Dermis blood vessel endothelial cell (primary cell): ENCODE data around the gene MAPK11. TPM values are rescaled to one million over a fixed set of nuclear protein-coding genes. Genes with fewer than 3 reads are reported as not detected.

ENCODE experiments used
- DNase-seq: peaks from one replicate; pipeline ENCODE4 v3.0.0; 2010
- total RNA-seq: library from RNA; depleted of rRNA; stranded (reverse); fragments of >200 nt; gene quantifications from 2 replicates; pipeline ENCODE4 v1.2.3, GENCODE V29; 2014

MAPK11 gene
- 21.4 and 41.7 TPM in 2 replicates for total RNA-seq

DNA sequence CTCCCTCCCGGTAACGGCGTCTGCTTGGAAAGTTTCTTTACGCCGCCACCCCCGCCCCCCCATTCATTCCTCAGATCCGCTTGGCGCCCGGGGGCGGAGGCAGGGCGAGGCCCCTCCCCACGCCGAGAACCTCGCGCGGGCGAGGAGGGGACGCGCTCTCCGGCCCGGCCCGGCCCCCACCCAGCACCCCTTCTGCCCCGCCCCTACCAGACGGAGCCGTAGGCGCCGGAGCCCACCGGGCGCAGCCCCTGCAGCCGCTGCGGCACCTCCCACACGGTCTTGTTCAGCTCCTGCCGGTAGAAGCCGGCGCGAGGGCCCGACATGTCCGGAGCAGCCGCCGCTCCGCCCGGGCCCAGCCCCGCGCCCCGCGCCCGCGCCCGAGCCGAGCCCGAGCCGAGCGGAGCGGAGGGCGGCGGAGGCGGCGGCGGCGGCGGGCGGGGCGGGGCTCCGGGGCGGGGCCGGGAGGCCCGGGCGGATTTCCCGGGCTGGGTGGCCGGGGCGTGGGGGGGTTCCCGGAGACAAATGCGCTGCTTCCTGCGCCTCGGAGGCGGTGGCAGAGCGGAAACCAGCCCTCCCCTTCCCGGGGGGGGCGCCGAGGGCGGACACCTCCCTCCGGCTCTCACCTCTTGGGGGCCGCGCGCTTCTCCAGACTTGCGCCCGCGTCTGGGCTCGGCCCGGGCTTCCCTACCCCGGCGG, at the start of gene MAPK11:
Gene MAPK11 (minus strand): TSS at position 411 of the 696 bp plus-strand sequence. CDS start 88 bp downstream, at position 323.
- peak; percentile 73 for DNase-seq

DNA sequence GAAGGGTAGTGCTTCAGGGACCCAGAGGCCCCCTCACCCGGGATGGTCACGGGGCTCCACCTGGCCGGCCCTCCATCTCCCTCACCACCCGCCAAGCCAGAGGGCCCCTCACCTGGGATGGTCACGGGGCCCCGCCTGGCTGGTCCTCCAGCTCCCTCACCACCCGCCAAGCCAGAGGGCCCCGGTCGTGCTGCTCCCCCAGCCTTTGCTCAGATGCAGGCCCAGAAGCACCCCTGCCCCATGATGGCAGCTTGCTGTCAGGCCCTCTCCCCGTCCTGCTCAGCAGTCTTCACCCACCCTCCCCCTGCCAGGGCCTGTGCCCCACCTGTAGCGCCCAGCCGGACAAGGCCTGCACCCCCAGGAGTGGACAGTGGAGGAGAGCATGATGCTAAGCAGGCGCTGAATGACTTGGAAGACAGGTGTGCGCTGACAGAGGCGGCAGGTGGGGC, 49.3 kb upstream of the MAPK11 start:
- DNase-seq = no peak

DNA sequence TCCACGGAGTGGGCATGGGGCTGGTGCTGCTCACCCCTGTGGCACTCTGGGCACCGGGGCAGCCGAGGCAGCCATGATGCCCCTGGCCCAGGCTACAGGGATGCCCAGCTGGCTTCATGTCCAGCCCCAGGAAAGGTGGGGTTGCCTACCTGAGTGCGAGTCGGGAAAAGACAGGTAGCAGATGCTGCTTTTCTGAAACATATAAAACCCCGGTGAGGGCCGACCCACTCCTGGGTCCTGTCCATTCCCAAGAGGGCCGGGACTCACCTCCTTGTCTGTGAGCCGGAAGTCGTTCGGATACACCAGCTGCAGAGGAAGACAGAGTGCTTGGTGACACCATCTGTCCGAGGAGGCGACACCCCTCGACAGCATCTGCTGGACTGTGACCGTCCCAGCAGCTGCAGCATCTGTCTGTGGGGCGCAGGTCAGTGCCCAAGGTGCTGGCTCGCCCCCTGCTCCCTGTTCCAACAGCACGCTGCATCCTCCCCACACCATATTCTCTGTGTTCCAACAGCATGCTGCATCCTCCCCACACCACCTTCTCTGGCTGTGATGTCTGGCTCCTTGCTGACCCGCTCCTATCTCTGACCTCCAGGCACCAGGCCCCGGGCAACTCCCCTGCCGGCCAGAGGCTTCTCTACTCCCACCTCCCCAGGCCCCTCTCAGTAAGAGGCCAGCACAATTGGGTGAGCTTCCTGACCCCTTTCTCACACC, 48.7 kb upstream of the MAPK11 start:
- no peak for DNase-seq

DNA sequence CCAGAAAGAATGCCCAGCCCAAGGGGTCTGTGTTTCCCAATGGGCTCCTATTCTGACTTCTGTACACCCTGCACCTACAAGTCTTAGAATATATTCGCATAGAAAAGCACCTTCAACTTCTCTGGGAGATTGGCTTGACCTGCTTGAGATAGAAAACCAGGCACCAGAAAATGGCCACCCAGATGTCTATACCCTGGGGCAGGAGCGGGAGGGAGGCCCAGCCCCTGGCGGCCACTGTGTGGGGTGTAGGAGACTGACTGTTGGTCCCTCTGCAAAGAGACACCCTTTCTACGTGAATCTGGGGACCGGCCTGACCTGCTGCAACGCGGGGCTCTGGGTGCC, 48.1 kb upstream of the MAPK11 start:
- DNase-seq = no peak

DNA sequence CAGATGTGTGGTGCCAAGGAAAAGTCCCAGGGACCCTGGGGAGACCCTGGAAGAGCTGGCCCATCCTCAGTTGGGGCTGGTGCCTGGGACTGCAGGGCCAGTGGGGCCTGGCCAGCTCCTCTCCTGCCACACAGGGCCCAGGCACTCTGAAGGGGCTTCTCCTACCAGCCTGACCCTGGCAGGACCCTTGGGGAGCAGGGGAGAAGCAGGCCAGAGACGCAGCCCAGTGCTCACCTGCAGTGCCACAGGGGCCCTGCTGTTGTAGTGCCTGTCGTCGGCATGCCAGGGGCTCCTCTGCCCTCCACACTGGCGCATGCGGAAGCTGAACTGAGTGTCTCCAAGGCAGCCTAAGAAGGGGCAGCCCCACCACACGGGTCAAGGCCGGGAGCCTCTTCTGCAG, 47.5 kb upstream of the MAPK11 start:
- DNase-seq = no peak

DNA sequence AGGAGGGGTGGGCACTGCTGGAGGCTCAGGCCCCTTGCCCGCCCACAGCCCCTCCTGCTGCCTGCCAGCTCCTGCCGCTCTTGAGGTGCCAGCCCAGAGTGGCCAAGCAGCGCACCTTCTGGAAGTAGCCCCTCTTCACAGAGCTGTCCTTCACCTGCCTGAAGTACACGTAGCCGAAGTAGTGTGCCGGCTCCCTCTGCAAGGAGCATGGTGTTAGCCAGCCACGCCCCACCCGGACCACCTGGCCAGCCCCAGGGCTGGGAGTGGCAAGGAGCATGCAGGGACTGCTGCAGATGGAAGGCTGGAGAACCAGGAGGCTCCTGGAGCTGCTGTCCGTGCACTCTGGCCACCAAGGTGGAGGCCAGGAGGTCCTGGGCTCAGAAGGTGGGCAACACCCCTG, 47.0 kb upstream of the MAPK11 start:
- no peak for DNase-seq

DNA sequence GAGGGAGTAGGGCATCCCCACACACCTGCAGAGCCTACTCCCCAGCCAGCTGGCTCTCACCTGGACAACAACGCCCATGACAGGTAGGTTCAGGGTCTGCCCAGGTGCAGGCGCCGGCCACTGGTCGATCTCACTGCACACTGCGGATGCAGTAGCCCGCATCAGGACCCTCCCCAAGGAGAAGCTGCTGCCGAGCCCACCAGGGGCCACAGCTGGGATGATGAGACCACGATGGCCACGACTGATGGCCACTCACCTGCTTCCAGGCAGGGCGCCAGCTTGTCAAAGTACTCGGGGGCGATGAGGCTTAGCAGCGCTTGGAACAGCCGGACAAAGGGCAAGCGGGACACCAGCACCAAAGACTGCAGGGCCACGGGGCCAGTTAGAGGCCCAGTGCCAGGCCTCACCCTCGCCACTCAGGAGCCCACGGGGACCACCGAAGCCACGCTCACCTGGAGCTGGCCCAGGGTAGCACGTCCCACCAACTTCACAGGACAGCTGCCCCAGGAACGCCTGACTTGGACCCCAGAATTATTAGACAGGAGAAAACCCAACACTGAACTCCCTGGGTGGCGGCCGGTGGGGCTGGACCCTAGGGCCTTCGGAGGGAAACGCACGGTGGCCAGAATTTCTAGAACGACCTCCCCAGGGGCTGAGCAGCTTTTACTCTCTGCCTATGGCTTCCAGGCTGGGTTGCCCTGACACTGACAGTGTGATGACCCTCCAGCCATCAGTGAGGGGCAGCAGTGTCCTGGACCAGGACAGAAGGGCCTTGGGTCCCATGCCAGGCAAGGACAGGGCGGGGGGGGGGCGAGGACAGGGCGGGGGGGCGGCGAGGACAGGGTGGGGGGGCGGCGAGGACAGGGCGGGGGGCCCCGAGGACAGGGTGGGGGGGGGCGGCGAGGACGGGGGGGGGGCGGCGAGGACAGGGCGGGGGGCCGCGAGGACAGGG, 46.2 kb upstream of the MAPK11 start:
- DNase-seq = no peak

DNA sequence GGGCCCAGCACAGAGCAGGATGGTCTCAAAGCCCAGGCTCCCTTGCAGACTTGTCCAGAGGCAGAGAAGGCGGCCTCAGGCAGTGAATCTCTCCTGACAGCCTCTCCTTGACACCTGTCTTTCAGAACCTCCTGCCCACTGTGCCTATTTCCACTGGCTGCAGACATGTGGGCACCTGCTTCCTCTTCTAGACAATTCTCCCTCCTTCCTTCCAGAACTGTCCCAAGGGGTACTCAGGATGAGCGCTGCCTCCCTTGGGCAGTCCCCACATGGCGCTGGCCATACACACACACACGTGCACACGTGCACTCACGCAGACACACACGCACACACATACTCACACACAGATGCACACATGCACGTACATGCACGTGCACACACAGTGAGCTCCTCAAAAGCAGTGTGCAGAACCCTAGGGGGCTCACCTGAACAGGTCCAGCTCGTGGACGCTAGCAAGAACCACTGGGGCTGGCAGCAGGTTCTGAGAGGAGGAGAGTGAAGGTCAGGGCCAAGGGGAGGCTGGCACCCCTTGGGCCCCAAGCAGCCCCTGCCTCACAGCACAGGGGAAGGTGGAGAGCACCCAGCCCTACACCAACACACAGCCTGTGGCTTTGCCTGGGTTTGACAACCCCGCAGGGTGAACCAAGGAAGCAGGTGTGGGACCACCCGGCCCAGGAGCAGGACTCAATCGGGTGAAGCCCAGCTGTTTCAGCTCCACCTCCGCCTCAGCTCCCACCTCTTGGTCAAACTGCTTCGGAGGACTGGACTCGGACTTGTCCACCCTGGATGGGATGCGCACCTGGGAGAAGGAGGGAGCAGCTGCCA, 45.3 kb upstream of the MAPK11 start:
- DNase-seq = no peak

DNA sequence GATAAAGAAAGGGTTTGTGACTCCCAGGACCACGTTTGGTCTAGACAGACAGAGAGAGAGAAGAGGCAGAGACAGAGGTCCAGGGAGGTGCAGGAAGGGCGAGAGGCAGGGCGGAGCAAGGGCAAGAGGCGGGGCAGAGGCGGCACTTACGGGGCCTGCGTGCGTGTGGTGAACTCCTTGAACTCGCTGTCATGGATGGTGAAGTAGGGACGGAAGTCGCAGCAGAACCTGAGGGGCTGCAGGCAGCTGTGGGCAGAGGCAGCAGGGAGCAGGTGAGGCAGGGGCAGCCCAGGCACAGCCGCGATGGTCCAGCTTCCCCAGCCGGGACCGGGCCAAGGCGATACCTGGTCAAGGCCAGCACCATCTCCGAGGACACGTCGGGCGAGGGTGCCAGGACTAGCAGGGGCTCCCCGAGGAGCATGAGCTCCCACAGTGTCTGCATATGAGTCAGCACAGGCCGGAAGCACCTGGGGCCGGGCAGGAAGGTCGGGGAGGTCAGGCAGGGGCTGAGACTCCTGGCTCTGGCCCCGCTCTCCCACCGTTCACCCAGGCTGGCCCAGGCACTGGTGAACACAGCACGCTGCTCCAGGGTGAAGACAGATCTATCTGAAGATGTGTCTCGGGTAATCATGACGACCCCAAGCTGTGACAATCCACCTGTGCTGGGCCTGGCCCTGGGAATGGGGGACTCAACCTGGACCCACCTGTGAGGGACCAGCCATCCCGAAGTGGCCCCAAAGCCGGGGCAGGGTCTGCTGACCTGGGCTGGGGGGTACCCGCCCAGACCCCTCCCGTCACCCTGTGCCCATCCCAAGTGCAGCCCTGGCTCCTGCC, 44.5 kb upstream of the MAPK11 start:
- peak; percentile 70 for DNase-seq

DNA sequence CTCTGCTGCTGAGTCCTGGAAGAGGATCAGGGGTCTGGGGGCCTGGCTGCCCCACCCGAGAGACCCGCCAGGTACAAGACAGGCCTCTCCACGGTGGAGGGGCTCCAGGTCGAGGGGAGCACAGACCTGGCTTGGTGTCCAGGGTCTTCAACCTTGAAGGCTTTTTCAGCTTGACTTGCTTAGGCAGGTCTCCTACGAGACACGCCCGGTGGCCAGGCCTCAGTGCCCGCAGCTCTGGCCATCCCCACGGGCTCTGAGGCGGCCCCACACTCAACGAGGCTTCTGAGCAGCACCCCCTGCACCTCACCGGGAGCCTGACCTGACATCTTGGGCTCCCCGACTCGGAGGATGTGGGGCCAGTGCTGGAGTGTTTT, 43.9 kb upstream of the MAPK11 start:
- DNase-seq = no peak

DNA sequence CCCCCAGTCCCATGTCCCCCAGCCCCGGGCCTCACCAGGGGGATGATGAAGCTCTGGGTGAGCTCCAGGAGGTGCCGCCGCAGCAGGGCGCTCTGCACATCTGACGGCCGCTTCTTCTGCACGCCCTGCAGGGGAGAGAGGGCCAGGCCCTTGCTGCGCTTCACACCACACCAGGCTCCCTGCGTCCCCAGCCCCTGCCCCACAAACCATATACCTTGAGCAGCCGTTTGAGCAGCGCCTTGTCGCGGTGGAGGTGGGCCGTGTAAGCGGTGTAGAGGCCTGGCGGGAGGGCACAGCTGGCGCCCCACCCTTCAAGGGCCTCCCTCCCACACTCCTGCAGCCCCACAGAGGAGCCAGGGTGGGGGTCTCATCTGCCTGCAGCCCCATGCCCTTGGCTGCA, 43.4 kb upstream of the MAPK11 start:
- DNase-seq = no peak

DNA sequence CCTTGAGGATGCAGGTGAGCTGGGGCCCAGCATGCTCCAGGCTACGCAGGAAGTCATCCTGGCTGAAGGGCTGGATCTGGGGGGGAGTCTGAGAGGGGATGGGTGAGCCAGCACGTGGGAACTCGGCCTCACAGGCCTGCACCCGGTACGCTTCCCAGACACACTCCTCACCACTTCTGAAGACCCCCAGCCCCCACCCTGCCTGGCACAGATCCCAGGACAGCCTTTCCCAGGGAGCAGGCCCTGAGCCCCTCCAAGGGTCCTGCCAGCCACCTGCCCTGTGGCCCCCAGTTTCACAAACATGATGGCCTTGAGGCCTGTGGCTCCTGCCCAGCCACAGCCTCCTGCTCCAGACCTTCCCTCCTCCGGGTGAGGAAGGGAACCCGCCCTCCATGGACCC, 42.8 kb upstream of the MAPK11 start:
- no peak for DNase-seq

DNA sequence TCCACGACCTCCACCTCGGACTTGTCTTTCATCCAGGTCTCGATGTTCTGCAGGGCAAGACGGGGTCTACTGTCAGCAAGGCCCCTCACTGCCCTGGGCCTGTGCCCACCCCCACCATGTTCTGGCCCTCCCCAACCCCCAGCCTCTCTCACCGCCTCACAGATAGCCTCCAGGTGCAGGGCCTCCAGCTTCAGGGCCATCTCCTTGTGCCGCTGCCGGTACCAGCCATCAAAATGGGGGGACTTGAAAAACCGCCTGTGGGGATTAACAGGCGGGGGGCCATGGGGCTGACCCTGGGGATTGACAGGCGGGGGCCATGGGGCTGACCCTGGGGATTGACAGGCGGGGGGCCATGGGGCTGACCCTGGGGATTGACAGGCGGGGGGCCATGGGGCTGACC, 42.2 kb upstream of the MAPK11 start:
- DNase-seq = no peak

DNA sequence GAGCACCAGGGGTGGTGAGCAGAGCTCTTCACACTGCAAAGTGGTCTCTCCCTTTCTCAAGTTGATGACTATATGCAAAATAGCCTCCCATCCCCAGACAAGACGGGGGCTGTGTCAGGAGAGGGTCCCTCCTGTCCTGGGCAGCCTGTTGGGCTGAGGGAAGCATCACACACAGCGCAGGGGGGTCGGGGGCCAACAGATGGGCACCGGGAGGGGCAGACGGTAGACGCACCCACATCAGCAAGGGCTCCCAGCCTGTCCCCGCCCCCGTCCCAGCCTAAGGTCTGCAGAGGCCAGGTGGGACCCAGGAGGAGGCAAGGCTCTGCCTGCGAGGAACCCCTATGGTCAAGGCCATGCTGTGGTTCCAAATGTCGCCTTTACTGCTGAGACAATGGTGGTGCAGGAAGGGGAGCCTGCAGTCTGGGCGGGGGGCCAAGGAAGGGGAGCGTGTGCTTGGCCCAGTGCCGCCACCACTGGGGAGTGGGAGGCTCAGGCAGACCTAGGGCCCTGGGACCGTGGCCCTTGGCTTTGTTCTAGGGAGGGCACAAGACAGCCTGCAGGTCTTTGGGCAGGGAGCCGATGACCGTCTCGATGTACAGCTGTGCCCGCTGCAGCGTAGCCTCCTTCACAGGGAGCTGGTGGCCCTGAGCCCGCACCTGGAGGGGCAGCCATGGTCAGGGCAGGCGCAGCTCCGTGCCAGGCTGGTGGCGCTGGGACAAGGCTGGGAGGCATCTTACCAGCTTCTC, 41.6 kb upstream of the MAPK11 start:
- DNase-seq = no peak

DNA sequence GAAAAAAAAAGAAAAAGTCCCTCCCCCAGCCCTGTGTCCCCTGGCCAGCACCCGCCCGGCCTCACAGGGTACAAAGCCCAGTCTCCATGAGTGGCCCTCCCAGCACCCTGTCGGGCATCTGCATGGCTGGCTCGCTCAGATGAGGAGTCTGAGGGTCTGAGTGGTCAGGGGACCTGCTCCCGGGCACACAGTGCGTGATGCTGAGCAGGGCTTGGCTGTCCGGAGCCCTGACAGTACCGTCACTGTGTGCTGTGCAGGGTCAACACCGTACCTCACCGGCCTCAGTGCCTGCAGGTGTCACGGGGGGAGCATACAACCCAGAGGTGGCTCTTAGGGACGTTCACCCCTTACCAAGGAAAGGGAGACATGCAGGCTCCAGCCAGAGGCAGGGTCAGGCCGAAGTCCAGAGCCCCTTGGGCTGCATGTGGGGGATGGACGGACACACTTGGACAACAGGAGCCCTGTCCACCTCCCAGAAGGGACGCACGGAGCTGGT, 40.8 kb upstream of the MAPK11 start:
- no peak for DNase-seq

DNA sequence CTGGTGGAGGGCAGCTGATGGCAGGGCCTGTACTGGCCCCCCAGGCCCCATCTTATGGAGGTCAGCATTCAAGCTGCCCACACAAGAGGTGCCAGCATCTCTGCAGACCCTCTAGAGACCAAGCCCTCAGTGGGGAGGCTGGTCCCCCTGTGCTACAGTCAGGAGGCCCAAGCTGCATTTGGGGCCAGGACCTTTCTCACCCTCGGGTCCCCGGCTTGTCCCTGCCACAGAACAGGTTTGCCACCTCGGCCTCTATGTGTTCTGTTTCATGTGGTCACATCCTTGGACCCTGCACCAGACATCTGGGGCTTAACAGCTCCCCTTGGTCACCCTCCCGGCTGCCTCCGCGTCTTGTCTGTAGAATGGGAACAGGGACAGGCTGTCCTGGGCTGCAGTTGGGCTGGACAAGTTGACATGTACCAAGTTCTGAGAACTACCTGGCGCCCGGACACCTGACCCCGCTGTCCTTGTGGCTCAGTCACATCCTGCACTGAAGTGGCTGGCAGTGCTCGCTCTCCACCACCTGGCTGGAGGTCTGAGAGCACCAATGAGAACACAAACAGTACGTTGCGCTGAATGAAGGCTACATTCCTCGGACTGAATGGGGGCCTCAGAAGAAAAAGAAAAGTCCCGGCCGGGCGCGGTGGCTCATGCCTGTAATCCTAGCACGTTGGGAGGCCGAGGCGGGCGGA, 40.0 kb upstream of the MAPK11 start:
- no peak for DNase-seq

DNA sequence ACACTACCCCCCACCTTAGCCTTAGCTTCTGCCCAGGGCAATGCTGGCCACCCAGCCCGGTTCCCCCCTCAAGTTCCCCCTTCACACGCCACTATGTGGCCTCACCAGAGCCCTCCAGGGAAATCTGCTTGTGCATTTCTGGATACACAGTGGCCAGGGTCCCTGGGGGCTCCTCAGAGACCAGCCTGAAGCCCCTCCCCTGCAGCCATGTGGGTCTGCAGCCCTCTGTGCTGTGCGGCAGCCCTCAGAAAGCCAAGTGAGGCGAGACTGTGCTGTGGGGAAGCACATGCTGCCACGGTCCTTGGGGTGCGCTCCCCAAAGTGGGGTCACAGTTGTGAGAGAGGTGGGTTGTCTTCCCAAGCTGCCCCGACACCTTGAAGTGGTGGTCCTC, 39.4 kb upstream of the MAPK11 start:
- no peak for DNase-seq

DNA sequence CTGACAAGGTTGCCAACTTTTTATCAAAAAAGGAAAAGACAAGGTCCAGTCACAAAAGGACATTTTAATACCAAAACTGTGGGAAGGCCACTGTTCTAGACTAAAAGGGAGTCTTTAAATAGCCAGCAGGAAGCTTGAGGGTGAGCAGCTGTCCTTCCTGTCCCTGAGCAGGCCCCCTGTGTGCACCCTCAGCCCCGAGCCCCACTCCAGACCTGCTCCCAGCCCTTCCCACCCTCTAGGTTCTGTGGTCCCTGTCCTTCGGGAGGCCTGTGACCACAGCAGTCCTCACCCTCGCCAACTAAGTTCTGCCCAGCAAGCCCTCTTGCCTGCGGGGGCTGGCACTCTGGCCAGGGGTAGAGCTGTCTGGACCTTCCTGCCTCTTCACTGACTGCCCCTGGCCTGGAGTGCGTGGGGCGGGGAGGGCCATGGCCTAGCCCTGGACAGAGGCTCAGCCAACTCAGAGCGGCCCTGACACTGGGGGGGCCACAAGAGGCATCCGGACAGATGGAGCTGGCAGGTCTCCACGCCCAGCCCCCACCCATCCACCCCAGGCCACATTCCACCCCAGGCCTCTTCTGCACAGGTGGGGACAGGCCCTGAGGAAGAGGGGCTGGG, 38.9 kb upstream of the MAPK11 start:
- DNase-seq = no peak

DNA sequence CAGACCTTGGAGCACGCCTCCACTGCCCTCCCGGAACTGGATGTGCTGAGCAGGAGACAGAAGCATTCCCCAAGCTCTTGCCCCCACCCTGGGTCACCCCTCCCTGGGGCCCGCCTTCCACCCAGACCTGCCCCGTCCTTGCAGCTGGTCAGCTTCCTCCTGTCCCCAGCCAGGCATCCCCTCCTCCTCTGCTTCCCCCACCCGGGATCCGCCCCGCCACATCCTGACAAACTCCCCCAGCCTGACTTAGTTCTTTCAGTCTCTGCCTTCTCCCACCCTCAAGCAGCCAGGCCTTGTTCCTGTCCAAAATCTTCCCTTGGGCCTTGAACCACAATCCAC, 38.4 kb upstream of the MAPK11 start:
- DNase-seq = peak; percentile 40
